Measurements from ENCODE around the gene MINDY3.

Gene MINDY3

DNA sequence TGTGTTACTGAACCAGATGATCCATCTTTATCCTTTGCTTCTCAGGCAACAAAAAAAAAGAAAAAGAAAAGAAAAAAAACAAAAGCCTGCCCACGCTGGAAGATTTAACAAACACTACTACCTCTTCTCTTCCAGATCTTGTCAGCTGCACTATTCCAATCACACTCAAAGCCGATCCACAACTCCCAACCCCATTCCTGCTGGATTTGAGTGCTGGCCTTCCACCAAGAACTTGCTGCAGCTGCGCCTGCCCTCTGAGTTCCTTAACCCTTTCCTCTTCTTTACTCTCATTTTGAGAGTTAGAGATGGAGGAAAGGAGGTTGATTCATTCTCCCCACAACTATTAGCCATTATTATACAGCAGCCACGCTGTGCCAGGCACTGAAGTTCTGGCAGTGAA lies 124.5 kb downstream of the MINDY3 start:
- peaks cover 3% of the 10 kb centered on the region for H3K36me3 Mint-ChIP-seq (ENCODE audit: low read depth)
- H3K4me3 Mint-ChIP-seq, result peak overlapping the region in 2 of 3 experiments; percentile 6 to 28
- H3K27ac Mint-ChIP-seq, result peak overlapping the region; percentile 67 to 94 (median 93)
- peaks cover 13% of the 10 kb centered on the region for H3K9me3 Mint-ChIP-seq
- H3K4me1 Mint-ChIP-seq, result peaks cover 30% of the 10 kb centered on the region
- TF ChIP-seq, protein P1, sequence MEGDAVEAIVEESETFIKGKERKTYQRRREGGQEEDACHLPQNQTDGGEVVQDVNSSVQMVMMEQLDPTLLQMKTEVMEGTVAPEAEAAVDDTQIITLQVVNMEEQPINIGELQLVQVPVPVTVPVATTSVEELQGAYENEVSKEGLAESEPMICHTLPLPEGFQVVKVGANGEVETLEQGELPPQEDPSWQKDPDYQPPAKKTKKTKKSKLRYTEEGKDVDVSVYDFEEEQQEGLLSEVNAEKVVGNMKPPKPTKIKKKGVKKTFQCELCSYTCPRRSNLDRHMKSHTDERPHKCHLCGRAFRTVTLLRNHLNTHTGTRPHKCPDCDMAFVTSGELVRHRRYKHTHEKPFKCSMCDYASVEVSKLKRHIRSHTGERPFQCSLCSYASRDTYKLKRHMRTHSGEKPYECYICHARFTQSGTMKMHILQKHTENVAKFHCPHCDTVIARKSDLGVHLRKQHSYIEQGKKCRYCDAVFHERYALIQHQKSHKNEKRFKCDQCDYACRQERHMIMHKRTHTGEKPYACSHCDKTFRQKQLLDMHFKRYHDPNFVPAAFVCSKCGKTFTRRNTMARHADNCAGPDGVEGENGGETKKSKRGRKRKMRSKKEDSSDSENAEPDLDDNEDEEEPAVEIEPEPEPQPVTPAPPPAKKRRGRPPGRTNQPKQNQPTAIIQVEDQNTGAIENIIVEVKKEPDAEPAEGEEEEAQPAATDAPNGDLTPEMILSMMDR (IDR thresholded peaks at IDR 0.05; ENCODE audit: unreplicated experiment in 3 of 3), result no peak
- no peaks in the 10 kb centered on the region for H3K27me3 Mint-ChIP-seq (ENCODE audit: low read depth)

DNA sequence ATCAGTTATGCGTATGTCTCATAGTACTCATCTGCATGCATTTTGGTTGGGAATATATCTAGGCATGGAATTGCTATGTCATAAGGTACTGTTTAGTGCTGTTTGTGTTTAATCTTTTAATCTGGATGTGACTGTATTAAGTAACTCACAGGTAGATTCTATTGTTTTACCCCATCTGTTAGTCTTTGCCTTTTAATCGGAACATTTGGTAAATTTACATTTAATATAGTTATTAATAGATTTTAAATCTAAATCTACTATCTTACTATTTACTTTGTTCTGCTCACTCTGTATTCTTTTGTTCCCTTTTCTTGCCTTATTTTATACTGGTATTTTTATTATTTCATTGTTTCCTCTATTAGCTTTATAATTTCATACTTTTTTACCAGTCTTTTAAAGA lies 130.0 kb downstream of the MINDY3 start:
- no peaks in the 10 kb centered on the region for H3K27me3 Mint-ChIP-seq (ENCODE audit: low read depth)
- no peak overlapping the region for H3K4me3 Mint-ChIP-seq

DNA sequence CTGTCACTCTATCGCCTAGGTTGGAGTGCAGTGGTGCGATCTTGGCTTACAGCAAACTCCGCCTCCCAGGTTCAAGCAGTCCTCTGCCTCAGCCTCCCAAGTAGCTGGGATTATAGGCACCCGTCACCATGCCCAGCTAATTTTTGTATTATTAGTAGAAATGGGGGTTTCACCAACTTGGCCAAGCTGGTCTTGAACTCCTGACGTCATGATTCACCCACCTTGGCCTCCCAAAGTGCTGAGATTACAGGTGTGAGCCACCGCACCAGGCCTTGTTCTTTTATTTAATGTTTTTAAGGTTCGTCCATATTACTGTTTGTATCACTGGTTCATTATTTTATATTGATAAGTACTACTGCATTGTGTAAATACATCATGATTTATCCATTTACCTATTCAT lies 130.4 kb downstream of the MINDY3 start:
- Mint-ChIP-seq H3K4me3 (no peak overlapping the region), H3K27me3 (ENCODE audit: low read depth) (no peaks in the 10 kb centered on the region)

More for the DNA sequence above, 130.0 kb downstream of the MINDY3 start:
- Mint-ChIP-seq H3K36me3 (ENCODE audit: low read depth) (peaks cover 7% of the 10 kb centered on the region), H3K4me1 (peaks cover 2% of the 10 kb centered on the region), H3K9me3 (peaks cover 27% of the 10 kb centered on the region), H3K27ac (no peak overlapping the region)
- TF ChIP-seq, protein P1 (IDR thresholded peaks at IDR 0.05; ENCODE audit: unreplicated experiment in 3 of 3), result no peak

More for the DNA sequence above, 130.4 kb downstream of the MINDY3 start:
- Mint-ChIP-seq H3K36me3 (ENCODE audit: low read depth) (peaks cover 7% of the 10 kb centered on the region), H3K27ac (no peak overlapping the region), H3K4me1 (peaks cover 5% of the 10 kb centered on the region), H3K9me3 (peaks cover 27% of the 10 kb centered on the region)
- TF ChIP-seq, protein P1 (IDR thresholded peaks at IDR 0.05; ENCODE audit: unreplicated experiment in 3 of 3), result no peak

Data from nephron (organoid).